GM12891 (cell line): ENCODE data around the gene DOK5.

Source experiments
- DNase-seq: peaks from one replicate; pipeline ENCODE4 v3.0.0; 2011; ENCODE audit warnings: low spot score; ENCODE audit not compliant: insufficient read length
- FAIRE-seq: peaks from 2 replicates; lab custom pipeline; 2011; peaks lifted over from hg19 to GRCh38; lab: Jason Lieb, UNC
- PAX5 ChIP-seq: IDR thresholded peaks from 2 replicates; pipeline ENCODE4 v1.6.1; 2011; ENCODE audit warnings: low read length, moderate library complexity, mild to moderate bottlenecking; ENCODE audit not compliant: insufficient read depth, severe bottlenecking
- POLR2A ChIP-seq: IDR thresholded peaks from 2 replicates; pipeline ENCODE4 v1.6.1; 2011; ENCODE audit warnings: low read depth, low read length, control low read depth
- POLR2AphosphoS5 ChIP-seq: IDR thresholded peaks from 2 replicates; pipeline ENCODE4 v1.6.1; 2011; ENCODE audit warnings: low read depth, low read length, control low read depth
- POU2F2 ChIP-seq: IDR thresholded peaks from 2 replicates; pipeline ENCODE4 v1.6.1; 2011; ENCODE audit warnings: low read depth, mild to moderate bottlenecking, control low read depth, low read length, moderate library complexity
- SPI1 ChIP-seq: IDR thresholded peaks from 2 replicates; pipeline ENCODE4 v1.6.1; 2011; ENCODE audit warnings: low read depth, low read length, control low read depth
- TAF1 ChIP-seq: IDR thresholded peaks from 2 replicates; pipeline ENCODE4 v1.6.1; 2011; ENCODE audit warnings: low read depth, low read length, control low read depth

The DOK5 gene

GRCh38 chr20:54535033-54535432, 59.6 kb downstream of the DOK5 start:
- FAIRE-seq (no peak), DNase-seq (no peak)
- no peak for TF ChIP-seq POLR2AphosphoS5
- no peak for TF ChIP-seq PAX5
- no peak for TF ChIP-seq TAF1
- no peak for TF ChIP-seq SPI1
- TF ChIP-seq POLR2A, result no peak
- TF ChIP-seq POU2F2, result no peak

DNA sequence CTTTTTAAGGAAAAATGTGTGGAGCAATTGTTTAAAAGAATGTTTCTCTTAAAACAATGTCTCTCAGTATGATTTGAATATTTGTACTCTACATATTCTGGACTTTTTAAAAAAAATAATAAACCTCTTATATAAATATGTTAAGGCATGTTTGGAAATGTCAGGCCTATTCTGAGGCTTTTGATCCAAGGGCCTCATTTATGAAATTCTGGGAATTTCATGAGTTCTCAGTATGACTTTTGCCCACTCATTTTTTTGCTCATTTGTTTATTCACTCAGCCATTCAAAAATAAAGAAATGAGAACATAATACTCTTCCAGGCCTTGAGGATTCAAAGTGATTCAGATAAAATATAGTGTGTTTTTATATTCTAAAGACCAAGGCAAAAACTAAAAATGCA, 60.4 kb downstream of the DOK5 start:
- DNase-seq (no peak), FAIRE-seq (no peak)
- no peak for TF ChIP-seq POU2F2
- TF ChIP-seq POLR2A, result no peak
- TF ChIP-seq SPI1, result no peak
- TF ChIP-seq PAX5, result no peak
- TF ChIP-seq POLR2AphosphoS5, result no peak
- TF ChIP-seq TAF1, result no peak

- FAIRE-seq, result no peak
- TF ChIP-seq POLR2A, result no peak
- TF ChIP-seq PAX5, result no peak
- TF ChIP-seq POLR2AphosphoS5, result no peak
- no peak for TF ChIP-seq POU2F2
- TF ChIP-seq TAF1, result no peak
- TF ChIP-seq SPI1, result no peak
- no peak for DNase-seq
Observed at GRCh38 chr20:54539521-54540046, 64.2 kb downstream of the DOK5 start.

GRCh38 chr20:54543369-54543768, 68.0 kb downstream of the DOK5 start:
- TF ChIP-seq POLR2A, result no peak
- no peak for TF ChIP-seq SPI1
- TF ChIP-seq POU2F2, result no peak
- TF ChIP-seq POLR2AphosphoS5, result no peak
- no peak for TF ChIP-seq PAX5
- TF ChIP-seq TAF1, result no peak
- FAIRE-seq (no peak), DNase-seq (no peak)

DNA sequence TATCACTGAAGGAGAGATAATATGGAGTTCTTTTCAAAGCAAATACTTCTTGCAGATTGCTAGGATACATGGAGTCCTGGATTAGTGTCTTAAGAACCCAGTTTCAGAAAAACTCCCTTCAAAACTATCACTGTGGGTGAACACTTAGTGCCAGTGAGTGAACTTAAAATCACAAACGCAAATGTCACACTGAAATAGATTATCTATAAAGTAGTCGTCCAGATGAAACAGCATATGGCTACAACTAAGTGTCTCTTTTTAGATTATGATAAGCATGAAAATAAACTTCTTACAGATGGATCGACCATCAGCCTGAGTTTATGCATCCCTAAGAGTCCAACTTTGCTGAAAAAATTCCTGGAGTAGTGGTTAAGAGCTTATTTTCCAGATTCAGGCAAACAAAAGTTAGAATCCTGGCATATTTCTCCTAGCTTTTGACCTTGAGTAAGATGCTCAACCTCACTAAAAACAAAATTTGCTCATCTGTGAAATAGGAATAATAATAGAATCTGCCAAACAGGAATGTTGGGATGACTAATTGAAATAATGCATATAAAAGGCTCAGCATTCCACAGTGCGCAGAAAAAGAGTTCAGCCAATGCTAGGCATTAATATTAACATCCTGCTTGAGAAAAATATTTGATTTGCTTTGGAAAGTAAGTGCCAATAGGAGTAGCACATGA, 70.4 kb downstream of the DOK5 start:
- TF ChIP-seq PAX5 (no peak), POU2F2 (no peak), TAF1 (no peak), SPI1 (no peak), POLR2A (no peak), POLR2AphosphoS5 (no peak)
- FAIRE-seq, result no peak
- DNase-seq, result no peak

- FAIRE-seq (no peak), DNase-seq (no peak)
- TF ChIP-seq POLR2A (no peak), POU2F2 (no peak), SPI1 (no peak), POLR2AphosphoS5 (no peak), TAF1 (no peak), PAX5 (no peak)
Observed at GRCh38 chr20:54548849-54549248, 73.5 kb downstream of the DOK5 start.

- DNase-seq (no peak), FAIRE-seq (no peak)
- TF ChIP-seq TAF1, result no peak
- TF ChIP-seq POU2F2, result no peak
- no peak for TF ChIP-seq SPI1
- no peak for TF ChIP-seq POLR2AphosphoS5
- no peak for TF ChIP-seq POLR2A
- TF ChIP-seq PAX5, result no peak
Observed at GRCh38 chr20:54549658-54550326, 74.4 kb downstream of the DOK5 start.

DNA sequence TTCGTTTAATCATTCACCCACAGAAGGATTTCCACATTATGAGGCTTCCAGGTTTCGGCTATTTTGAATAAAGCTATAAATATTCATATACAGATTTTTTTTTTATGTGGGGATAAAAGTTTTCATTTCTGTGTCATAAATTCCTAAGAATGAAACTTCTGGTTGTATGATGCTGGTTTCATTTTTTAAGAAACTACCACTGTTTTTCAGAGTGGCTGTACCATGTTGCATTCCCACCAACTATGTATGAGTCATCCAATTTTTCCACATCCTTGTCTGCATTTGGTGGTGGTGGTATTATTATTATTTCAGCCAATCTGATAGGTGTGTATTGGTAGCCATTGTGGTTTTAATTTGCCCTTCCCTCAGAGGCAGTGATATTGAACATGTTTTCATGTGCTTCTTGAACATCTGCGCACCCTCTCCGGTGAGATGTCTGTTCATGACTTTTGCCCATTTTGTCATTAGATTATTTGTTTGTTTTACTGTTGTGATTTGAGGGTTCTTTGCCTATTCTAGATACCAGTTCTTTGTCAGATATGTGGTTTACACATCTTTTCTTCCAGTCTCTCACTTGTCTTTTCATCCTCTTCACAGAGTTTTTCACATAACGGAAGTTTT, 75.5 kb downstream of the DOK5 start:
- no peak for TF ChIP-seq TAF1
- no peak for TF ChIP-seq POU2F2
- no peak for TF ChIP-seq POLR2AphosphoS5
- no peak for TF ChIP-seq SPI1
- no peak for TF ChIP-seq POLR2A
- no peak for TF ChIP-seq PAX5

DNA sequence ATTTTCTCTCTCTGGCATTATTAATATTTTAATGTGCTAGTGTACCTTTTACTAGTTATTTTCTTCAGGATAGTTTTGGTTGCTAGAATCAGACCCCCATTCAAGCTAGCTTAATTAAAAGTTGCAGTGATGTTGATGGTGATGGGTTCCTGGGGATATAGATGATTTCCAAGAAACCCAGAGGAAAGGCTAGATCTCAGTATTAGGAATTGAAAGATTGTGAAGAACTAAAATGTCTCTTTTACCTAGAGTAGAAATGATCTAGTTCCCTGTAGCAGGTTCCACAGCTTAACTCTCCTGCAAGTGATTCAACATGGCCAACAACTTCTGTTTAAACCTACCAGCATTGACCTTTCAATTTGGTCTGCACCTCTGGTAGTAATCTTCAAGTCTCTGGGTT, 78.6 kb downstream of the DOK5 start:
- no peak for TF ChIP-seq POLR2AphosphoS5
- no peak for TF ChIP-seq TAF1
- no peak for TF ChIP-seq PAX5
- TF ChIP-seq POLR2A, result no peak
- TF ChIP-seq SPI1, result no peak
- TF ChIP-seq POU2F2, result no peak
- no peak for FAIRE-seq
- DNase-seq, result no peak

More for the DNA sequence above, 75.5 kb downstream of the DOK5 start:
- no peak for DNase-seq
- FAIRE-seq, result no peak

DNA sequence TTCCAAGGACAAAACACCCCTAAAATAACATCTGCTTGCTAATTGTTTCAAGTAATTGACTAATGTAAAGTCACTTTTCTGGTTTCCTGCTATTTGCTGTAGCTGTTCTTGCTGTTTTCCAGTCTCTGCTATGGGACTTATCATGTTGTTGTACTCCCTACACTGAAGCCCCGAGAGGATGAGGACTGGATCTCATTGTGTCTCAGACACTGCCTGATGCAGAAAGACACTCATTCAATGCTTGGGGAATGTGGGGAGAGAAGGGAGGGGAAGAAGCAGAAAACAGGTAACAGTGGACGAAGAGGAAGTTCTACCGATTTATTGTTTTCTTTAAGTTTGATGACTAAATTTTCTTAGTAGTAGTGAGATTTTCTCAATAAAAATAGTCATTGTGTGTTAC, 79.8 kb downstream of the DOK5 start:
- no peak for DNase-seq
- no peak for TF ChIP-seq POLR2A
- TF ChIP-seq TAF1, result no peak
- no peak for FAIRE-seq
